Measurements from ENCODE around the gene OR52E2.

Gene OR52E2

GRCh38 chr11:5013012-5013411, 46.4 kb downstream of the OR52E2 start:
- DNase-seq = no peak

- no peak for DNase-seq
Observed at GRCh38 chr11:5011254-5011653, 48.2 kb downstream of the OR52E2 start.
